Lung microvascular endothelial cell (primary cell): ENCODE results near the gene RAB20. TPM values are rescaled to one million over a fixed set of nuclear protein-coding genes. Genes with fewer than 3 reads are reported as not detected.
"Not testable (repeated sequence)": the region's sequence is repeated elsewhere in the genome, so short reads cannot be mapped to it uniquely, and the experiment has no call there.

Source experiments
- DNase-seq, 2 donors: peaks; one replicate each; pipeline versions ENCODE4 v3.0.0 to v3.0.0-alpha.2; 2010; ENCODE audit warnings: low read depth in 2 of 2
- total RNA-seq: library from RNA; depleted of rRNA; stranded (reverse); fragments of >200 nt; gene quantifications from 2 replicates; pipeline ENCODE4 v1.2.1, GENCODE V29; 2014

The RAB20 gene
- total RNA-seq, 1 donor from 2014 or later: 1.6 TPM

DNA sequence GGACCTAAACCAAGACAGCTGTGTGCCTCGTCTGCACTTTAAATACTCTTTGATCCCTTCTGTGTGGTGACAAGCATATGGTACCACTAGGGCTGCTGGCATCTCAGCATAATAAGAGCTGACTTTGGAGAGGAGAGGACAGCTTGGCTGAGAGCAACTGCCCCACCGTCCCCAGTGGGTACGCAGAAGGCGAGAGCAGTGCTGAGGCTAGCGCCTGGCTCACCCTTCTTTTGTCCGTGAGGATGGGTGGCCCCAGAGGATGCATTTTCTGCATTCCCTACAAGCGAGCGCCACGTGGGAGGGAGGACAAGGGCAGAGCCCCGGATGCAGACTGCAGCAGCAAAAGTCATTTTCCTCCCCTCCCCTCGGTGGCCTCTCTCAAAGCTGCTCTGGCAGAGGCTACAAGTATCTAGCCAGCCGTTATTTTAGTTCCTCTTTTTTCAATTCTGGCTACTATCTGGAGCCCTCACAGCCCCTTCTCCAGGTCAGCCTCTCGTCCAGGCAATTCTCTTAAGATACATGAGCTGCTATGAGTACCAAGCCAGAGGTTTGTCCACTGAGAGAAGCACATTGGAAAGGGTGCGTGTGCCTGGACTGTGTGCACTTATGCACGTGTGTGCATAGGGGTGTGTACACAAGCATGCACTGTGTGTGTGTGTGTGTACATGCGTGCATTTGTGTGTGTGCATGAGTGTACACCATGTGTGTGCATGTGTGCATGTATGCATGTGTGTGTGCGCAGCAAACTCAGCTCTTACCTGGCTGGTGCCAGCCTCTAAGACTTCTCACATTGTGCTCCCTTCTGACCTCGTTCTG, 51.3 kb downstream of the RAB20 start:
- DNase-seq: no peak

GRCh38 chr13:110509478-110509926, 52.0 kb downstream of the RAB20 start:
- peak in 1 of 2 donors; percentile 72 for DNase-seq

DNA sequence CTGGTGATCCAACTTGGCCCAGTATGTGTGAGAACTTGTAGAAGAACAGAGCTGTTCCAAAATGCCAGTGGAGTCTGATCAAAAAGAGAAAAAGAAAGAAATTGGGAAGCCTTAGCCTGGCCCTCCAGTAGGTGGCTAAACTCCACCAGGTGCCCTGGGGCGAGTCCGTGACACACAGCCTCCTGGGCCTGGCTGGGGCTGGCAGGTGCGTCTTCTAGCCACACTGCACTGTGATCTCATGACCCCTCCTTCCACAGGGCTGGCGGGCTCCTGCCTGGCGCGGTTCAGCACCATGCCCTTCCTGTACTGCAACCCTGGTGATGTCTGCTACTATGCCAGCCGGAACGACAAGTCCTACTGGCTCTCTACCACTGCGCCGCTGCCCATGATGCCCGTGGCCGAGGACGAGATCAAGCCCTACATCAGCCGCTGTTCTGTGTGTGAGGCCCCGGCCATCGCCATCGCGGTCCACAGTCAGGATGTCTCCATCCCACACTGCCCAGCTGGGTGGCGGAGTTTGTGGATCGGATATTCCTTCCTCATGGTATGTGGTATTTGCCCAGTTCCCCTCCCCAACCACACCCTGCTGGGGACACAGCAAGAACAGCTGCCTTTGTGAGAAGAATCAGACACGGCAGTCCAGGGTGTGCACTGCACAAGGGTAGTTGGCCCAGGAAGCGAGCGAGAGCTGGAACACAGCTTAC, 53.7 kb downstream of the RAB20 start:
- no peak for DNase-seq

GRCh38 chr13:110506859-110507566, 54.5 kb downstream of the RAB20 start:
- peak in 1 of 2 donors; percentile 17 for DNase-seq

GRCh38 chr13:110506396-110506795, 55.1 kb downstream of the RAB20 start:
- DNase-seq: no peak

DNA sequence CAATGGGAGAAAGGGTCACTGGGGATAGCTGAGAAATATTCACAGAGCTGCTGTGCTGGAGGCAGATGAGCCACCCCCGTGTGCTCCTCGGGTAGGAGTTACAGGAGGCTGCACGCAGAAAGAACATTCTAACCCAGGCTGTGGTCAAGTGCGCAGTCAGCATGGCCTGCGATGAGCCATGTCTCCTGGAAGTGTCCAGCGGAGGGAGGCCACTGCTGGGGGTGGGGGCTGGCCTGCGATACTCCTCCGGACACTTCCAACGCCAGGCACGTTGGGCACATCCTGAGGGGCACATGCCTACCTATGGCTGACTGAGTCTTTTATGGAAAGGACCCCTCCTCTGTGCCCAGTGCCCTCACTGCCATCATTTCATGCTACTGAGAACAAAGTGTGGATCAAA, 55.9 kb downstream of the RAB20 start:
- no peak for DNase-seq

- no peak for DNase-seq
These were observed 57.5 kb downstream of the RAB20 start for GRCh38 chr13:110503979-110504499.

DNA sequence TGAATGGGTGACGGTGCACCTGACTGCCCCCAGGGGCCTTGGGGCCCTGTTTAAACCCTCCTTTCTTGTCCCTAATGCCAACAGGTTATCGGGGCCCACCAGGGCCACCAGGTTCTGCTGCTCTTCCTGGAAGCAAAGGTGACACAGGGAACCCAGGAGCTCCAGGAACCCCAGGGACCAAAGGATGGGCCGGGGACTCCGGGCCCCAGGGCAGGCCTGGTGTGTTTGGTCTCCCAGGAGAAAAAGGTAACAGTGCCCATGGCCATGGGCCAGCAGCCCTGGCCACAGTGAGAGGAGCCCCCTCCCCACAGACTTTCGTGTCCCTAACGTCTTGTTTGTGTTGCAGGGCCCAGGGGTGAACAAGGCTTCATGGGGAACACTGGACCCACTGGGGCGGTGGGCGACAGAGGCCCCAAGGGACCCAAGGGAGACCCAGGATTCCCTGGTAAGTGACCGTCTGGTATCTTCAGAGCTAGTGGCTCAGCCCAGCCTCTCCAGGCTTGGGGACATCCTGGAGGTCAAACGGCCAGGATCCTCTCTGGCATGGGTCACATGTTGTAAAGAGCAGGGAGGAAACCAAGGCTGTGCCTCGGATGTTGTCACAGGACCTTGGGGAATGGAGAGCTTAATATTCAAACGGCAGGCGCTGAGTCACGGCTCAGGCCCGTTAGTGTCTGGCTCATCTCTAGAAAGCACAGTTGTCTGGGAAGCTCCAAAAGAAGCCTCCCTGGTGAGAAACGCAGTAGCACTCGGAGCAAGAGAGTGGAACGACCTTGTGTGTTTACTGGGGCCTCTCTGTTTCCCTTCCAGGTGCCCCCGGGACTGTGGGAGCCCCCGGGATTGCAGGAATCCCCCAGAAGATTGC, 58.3 kb downstream of the RAB20 start:
- no peak for DNase-seq

DNA sequence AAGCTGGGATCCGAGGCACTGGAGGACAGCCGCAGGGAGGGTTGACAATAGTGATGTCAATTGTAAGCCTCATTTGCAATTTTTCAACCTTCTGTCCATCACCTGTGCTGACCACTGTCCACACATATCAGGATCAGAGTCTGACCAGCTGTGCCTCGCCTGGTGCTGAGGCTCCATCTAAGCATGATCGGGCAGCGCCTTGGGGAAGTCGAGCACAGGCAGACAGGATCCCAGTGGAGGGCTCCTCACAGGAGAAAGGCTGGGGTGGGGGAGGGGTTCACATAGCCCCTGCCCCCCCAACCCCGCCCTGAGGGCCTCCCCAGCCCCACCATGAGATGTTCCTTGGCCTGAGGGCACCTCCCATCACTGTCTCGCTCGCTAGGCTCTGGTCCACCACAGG, 60.3 kb downstream of the RAB20 start:
- no peak for DNase-seq

DNA sequence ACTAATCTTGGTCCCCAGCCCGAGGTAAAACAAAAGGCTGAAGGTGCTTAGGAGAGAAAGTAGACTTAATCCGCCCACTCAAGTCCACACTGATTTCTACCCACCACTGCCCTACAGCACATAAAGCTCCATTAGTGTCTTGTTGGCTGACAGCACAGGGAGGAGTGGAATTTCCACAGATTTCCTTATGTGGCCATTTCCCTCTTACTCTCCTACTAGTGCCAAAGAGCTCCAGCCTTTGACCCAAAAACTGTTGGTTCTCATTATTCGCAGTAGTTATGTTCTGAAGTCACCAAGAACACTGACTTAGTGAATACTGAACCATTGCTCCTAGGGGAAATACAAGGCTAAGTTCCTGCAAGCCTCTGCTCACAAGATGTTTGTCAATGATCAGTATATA, 61.2 kb downstream of the RAB20 start:
- no peak for DNase-seq

- peak; percentile 47 to 53 for DNase-seq
These were observed 61.8 kb downstream of the RAB20 start for GRCh38 chr13:110499621-110500281.

- no peak for DNase-seq
These were observed 62.8 kb downstream of the RAB20 start for GRCh38 chr13:110498765-110499164.

DNA sequence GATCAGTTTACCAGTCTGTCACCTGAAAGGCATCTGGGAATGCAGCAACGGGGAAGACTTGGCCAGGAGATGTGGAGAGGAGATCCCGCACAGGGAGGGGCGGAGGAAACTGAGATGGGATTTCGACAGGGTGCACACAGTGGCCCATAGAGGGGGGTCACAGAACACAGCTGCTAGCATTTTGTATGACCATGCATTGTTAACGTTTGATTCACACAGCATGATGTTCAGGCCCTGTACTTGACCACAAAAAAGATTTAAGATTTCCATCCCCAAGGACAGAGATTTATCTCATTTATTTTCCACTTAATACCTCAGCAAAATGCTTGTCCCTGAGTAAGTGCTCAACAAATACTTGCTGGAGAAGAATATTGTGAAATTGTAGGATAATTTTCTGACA, 63.2 kb downstream of the RAB20 start:
- no peak for DNase-seq

- not testable (repeated sequence) for DNase-seq
These were observed 63.6 kb downstream of the RAB20 start for GRCh38 chr13:110497896-110498295.

DNA sequence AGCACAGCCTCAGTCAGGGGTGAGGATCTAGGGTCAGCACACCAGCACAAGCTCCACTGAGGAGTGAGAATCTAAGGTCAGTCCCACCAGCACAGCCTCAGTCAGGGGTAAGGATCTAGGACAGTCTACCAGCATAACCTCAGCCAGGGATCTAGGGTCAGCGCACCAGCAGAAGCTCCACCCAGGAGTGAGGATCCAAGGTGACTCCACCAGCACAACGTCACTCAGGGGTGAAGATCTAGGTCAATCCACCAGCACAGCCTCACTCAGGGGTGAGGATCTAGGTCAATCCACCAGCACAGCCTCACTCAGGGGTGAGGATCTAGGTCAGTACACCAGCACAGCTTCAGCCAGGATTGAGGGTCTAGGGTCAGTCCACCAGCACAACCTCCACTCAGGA, 64.5 kb downstream of the RAB20 start:
- DNase-seq: no peak

GRCh38 chr13:110496281-110496680, 65.2 kb downstream of the RAB20 start:
- DNase-seq: no peak

- DNase-seq: no peak
These were observed 65.6 kb downstream of the RAB20 start for GRCh38 chr13:110495881-110496280.

DNA sequence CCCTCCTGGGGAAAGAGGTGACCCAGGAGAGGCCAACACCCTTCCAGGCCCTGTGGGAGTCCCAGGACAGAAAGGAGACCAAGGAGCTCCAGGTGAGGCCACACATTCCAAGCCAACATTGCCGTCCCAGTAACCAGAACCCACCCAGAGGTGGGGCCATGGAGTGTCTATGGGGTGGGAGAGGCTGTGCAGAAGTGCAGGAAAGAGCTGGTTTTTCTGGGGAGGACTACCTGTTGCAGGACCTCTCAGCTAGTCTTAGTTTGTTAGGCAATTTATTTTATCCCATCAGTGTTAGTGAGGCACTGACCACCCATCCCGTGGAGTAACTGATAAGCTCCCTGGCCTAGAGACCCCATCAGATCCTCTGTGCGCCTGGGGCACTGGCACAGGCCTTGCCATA, 66.1 kb downstream of the RAB20 start:
- no peak for DNase-seq

DNA sequence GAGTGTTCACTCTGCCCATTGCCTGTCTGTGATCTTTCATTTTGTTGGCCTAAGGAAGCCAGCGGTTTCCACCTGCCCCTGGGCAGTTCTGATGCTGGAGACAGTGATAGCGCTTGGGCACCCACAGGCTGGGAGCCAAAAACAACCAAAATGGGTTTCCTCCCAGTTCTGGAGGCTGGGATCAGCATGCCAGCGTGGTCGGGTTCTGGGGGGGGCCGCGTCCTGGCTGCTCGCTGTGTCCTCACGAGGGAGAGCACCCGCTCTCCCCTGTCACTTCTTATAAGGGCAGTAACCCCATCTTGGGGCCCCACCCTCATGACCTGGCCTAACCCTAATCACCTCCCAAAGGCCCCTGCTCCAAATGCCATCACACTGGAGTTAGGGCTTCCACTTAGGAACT, 67.9 kb downstream of the RAB20 start:
- DNase-seq: no peak
